ENCODE results near the gene CCL24. TPM values are rescaled to one million over a fixed set of nuclear protein-coding genes. Genes with fewer than 3 reads are reported as not detected.
"Not testable (repeated sequence)": the region's sequence is repeated elsewhere in the genome, so short reads cannot be mapped to it uniquely, and the experiment has no call there.

CCL24 gene
- total RNA-seq = not detected

GRCh38 chr7:75813781-75814236, at the start of gene CCL24:
CCL24 (minus strand) TSS chr7:75813806; CDS start chr7:75813715, 91 bp downstream.
- Histone ChIP-seq H3K4me3 (no peak within 1 kb of the TSS), H3K36me3 (no peaks in the 10 kb centered on the region), H3K27ac (no peak within 1 kb of the TSS), H3K9me3 (no peaks in the 10 kb centered on the region), H3K4me1 (no peaks in the 10 kb centered on the region), H3K27me3 (no peaks in the 10 kb centered on the region)
- no peak for DNase-seq
- TF ChIP-seq, protein P1, sequence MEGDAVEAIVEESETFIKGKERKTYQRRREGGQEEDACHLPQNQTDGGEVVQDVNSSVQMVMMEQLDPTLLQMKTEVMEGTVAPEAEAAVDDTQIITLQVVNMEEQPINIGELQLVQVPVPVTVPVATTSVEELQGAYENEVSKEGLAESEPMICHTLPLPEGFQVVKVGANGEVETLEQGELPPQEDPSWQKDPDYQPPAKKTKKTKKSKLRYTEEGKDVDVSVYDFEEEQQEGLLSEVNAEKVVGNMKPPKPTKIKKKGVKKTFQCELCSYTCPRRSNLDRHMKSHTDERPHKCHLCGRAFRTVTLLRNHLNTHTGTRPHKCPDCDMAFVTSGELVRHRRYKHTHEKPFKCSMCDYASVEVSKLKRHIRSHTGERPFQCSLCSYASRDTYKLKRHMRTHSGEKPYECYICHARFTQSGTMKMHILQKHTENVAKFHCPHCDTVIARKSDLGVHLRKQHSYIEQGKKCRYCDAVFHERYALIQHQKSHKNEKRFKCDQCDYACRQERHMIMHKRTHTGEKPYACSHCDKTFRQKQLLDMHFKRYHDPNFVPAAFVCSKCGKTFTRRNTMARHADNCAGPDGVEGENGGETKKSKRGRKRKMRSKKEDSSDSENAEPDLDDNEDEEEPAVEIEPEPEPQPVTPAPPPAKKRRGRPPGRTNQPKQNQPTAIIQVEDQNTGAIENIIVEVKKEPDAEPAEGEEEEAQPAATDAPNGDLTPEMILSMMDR (IDR thresholded peaks at IDR 0.05) = no peak
- TF ChIP-seq POLR2A (IDR thresholded peaks at IDR 0.05) = no peak
- intact Hi-C loops (cut with DNase I; ENCODE audit: low total_unique reads) = no loop called here

- peaks cover 0 to 4% of the 10 kb centered on the region in 2 donors for H3K4me1 ChIP-seq
- no peak overlapping the region for H3K27ac ChIP-seq
- intact Hi-C loops (cut with DNase I; ENCODE audit: low total_unique reads) = loop anchor here (10.0 kb wide), 1 partner anchor 163 kb away; no protein-coding TSS in a partner anchor
- no peak overlapping the region for H3K4me3 ChIP-seq
- no peaks in the 10 kb centered on the region for H3K36me3 ChIP-seq
- H3K9me3 ChIP-seq = no peaks in the 10 kb centered on the region
- no peak for TF ChIP-seq POLR2A (IDR thresholded peaks at IDR 0.05)
- TF ChIP-seq, protein P1 (IDR thresholded peaks at IDR 0.05) = no peak
- no peak for DNase-seq
- no peaks in the 10 kb centered on the region for H3K27me3 ChIP-seq
These were observed 48.0 kb upstream of the CCL24 start for GRCh38 chr7:75861636-75862035.

- intact Hi-C loops (cut with DNase I; ENCODE audit: low total_unique reads) = no loop called here
- no peak for DNase-seq
- Histone ChIP-seq H3K36me3 (no peaks in the 10 kb centered on the region), H3K4me1 (no peaks in the 10 kb centered on the region), H3K27ac (no peak overlapping the region), H3K9me3 (no peaks in the 10 kb centered on the region), H3K27me3 (no peaks in the 10 kb centered on the region), H3K4me3 (no peak overlapping the region)
- TF ChIP-seq, protein P1 (IDR thresholded peaks at IDR 0.05) = no peak
- no peak for TF ChIP-seq POLR2A (IDR thresholded peaks at IDR 0.05)
These were observed 44.8 kb upstream of the CCL24 start for GRCh38 chr7:75858410-75858809.

- Histone ChIP-seq H3K4me1 (no peaks in the 10 kb centered on the region), H3K4me3 (no peak overlapping the region), H3K27ac (no peak overlapping the region), H3K27me3 (no peaks in the 10 kb centered on the region), H3K36me3 (no peaks in the 10 kb centered on the region), H3K9me3 (no peaks in the 10 kb centered on the region)
- DNase-seq = no peak
- intact Hi-C loops (cut with DNase I; ENCODE audit: low total_unique reads) = no loop called here
- TF ChIP-seq, protein P1 (IDR thresholded peaks at IDR 0.05) = no peak
- TF ChIP-seq POLR2A (IDR thresholded peaks at IDR 0.05) = no peak
These were observed 42.9 kb upstream of the CCL24 start for GRCh38 chr7:75856536-75856935.

DNA sequence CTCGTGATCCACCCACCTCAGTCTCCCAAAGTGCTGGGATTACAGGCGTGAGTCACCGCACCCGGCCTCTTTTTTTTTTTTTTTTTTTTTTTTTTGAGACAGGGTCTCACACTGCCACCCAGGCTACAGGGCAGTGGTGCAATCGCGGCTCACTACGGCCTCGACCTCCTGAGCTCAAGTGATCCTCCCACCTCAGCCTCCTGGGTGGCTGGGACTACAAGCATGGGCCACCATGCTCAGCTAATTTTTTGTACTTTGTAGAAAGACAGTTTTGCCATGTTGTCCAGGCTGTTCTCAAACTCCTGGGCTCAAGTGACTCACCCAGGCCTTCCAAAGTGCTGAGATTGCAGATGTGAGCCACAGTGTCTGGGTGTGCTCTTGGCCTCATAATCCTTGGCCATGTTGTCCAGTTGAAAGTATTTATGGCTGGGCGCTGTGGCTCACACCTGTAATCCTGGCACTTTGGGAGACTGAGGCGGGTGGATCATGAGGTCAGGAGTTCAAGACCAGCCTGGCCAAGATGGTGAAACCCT, 41.3 kb upstream of the CCL24 start:
- H3K4me1 ChIP-seq; H3K36me3 ChIP-seq; H3K9me3 ChIP-seq; H3K27me3 ChIP-seq; intact Hi-C loops (cut with DNase I; ENCODE audit: low total_unique reads); DNase-seq; H3K27ac ChIP-seq; H3K4me3 ChIP-seq: not testable (repeated sequence)

GRCh38 chr7:75854233-75854632, 40.6 kb upstream of the CCL24 start:
- intact Hi-C loops (cut with DNase I; ENCODE audit: low total_unique reads) = no loop called here

More at GRCh38 chr7:75854233-75854632, 40.6 kb upstream of the CCL24 start:
- TF ChIP-seq, protein P1 (IDR thresholded peaks at IDR 0.05) = no peak
- TF ChIP-seq POLR2A (IDR thresholded peaks at IDR 0.05) = no peak
- Histone ChIP-seq H3K4me3 (no peak overlapping the region), H3K9me3 (no peaks in the 10 kb centered on the region), H3K27ac (no peak overlapping the region), H3K27me3 (no peaks in the 10 kb centered on the region), H3K36me3 (no peaks in the 10 kb centered on the region), H3K4me1 (no peaks in the 10 kb centered on the region)
- no peak for DNase-seq

Data from uterus (tissue), 4 donors.